GOT3 (cell line): ENCODE measurements around the gene RPS23.
"Not testable (repeated sequence)": the region's sequence is repeated elsewhere in the genome, so short reads cannot be mapped to it uniquely, and the experiment has no call there.

Experiments used
- DNase-seq: peaks from one replicate; lab custom pipeline; 2025; ENCODE audit warnings: mixed read lengths; lab: John Stamatoyannopoulos, UW

RPS23 gene

GRCh38 chr5:82290005-82290404 lies 11.9 kb upstream of the RPS23 start:
- DNase-seq, result no peak

DNA sequence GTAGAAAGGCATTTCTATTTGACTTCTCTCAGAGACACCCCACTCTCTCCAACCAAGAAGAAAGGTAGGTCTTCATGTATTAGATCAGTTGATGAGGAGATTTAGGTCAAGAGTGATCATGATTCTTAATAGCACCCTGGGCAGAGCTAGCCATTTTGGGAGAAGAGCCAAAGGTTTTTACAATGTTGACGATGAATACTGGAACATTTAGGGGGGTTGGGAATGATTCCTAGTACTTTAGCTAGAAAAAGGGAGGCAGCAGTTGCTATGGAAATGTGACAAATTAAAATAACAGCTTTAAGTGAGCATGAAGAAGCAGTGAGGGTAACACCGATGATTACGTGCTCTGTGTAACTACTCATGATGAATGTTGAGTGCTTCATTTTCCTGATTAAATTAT lies 9.5 kb upstream of the RPS23 start:
- no peak for DNase-seq

DNA sequence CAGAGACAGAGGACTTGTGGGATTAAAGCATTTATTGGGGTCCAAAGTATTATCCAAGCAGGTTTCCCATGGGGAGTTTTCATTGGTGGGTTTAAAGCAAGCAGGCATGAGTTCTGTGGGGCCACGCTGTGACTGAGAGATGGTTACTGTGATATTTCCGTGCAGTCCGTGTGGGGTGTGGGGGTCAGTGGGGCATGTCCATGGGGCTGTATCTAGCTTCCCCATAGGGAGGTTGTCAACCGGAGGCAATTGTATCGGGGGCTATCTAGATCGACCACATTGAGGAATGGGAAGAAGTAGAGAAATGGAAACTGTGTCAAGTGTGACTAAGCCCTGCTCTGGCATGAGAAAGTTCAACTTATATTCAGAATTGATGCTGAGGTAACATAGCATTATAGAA lies 7.1 kb upstream of the RPS23 start:
- no peak for DNase-seq

- no peak for DNase-seq
These were observed 5.7 kb upstream of the RPS23 start for GRCh38 chr5:82283893-82284292.

GRCh38 chr5:82278711-82279370 lies 687 bp upstream of the RPS23 start:
- DNase-seq, result no peak

DNA sequence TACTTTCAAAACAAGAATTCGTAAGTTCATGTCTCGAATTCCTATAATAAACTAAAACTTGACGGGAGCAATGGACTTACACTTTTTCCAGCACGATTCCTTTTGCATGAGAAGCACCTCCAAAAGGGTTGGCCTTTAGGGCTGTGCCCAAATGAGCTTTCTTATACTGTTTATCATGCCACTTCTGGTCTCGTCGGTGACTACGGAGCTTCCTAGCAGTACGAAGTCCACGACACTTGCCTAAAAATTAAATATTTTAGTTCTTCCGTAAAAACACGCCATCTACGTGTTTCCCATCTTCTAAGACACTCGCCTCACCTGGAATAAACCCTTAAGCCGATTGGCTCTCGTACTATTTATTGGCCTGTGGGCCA lies 554 bp downstream of the RPS23 start:
- no peak for DNase-seq

GRCh38 chr5:82276800-82277612 lies 1.1 kb downstream of the RPS23 start:
- no peak for DNase-seq

DNA sequence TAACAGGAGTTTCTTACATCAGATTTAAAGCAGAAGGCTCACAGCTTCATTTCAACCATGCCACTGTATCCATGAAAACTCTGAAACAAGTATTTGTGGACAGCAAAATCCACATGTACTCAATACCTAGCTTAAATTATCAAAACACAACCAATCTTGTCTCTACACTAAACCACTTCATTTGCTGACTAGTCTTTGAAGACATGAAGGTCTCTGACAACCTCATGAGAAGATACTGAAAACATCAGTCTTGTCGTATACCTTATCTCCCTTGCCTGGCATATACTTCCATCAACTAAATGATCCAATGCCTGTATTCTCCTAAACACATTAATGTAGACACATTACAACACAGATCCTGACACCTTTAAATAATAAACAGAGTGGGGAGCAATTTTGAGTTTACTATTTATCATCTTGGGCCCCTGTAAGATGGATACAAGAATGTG lies 2.9 kb downstream of the RPS23 start:
- DNase-seq, result no peak

DNA sequence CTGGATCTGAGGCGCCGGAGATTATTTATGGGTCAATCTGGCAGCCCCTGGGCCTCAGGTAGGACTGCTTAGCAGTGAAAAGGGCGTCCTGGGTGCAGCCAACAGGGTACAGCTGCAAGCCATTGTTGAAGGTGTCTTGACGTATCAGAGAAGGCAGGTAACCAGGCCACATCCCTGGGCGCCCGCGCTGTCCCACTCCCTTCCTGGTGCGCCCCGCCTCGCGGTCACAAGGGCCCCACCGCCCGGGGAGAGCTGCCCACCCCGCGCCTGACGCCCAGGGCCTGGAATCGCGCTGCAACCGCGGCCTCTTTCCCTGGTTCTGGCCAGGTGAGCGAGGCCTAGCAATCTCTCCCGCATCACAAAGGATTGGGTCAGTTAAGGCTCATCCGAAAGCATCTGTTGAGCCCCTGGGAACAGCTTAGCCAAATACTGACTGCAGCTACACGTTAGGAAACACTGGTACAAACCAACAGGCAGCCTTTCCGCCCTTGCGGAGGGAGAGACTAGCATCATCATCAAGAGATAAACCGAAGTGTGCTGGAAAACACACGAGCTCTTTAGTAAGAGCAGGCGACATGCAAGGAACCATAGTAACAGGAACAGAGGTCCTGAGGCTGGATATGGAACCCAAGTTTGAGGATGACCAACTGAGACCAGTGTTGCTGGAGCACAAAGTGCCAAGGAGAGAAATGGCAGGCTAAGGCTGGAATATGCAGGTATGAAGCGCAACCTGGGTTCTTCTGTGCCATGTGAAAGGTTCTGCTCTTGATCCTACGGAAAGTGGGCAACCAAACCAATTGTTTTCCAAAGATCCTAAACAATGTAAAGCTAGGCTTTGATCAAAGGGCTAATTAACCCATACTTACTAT lies 3.6 kb downstream of the RPS23 start:
- no peak for DNase-seq

- not testable (repeated sequence) for DNase-seq
These were observed 4.7 kb downstream of the RPS23 start for GRCh38 chr5:82273426-82273825.

DNA sequence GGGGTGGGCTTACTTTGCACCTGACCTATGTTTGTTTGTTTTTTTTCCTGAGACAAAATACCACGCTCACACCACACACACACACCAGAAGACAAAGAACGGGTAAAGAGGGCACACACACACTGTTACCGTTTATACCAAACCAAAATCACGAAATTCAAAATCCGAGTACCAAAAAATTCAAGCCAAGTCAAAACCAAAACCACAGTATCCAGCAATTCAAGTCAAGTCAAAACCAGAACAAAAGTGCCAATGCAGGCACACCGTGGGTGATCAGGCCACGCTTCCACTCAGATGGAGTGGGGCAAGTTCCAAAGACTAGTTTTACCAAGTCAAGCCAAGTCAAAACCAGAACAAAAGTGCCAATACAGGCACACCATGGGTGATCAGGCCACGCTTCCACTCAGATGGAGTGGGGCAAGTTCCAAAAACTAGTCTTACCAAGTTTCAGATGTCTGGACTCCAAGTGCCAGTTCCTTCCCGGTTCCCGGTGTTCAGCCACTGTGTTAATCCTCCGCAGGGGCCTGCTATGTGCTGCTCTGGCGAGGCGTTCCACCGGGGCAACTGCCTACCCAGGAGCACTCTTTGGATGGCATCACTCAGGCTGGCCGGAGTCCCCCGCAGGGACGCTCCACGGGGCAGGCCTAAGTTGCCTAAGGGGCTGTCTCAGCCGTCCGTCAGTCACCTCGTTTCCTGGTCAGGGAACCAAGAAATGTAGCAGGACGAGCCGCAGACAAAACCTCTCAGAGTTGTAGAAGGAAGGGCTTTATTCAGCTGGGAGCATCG lies 5.4 kb downstream of the RPS23 start:
- not testable (repeated sequence) for DNase-seq

DNA sequence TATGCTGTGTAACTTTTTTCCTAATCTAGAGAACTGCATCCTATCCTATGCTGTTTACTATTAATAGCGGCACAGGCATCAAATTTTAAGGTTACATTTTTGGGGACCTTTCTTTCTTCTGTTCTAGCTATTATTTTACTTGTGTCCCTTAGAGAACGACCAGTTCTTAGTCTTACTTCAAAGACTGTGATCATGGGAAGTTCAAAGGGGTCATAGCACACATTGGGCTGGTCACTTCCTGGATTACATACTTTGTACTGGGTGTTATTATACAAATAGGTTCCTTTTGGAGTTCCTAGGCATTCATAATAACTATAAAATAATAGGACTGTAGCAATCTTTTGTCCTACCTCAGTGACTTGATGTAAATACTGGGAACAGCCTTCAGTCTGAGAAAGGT lies 8.8 kb downstream of the RPS23 start:
- DNase-seq, result not testable (repeated sequence)

- not testable (repeated sequence) for DNase-seq
These were observed 10.7 kb downstream of the RPS23 start for GRCh38 chr5:82267297-82267933.

- no peak for DNase-seq
These were observed 13.1 kb downstream of the RPS23 start for GRCh38 chr5:82265047-82265446.

- DNase-seq, result no peak
These were observed 18.9 kb downstream of the RPS23 start for GRCh38 chr5:82259172-82259800.

DNA sequence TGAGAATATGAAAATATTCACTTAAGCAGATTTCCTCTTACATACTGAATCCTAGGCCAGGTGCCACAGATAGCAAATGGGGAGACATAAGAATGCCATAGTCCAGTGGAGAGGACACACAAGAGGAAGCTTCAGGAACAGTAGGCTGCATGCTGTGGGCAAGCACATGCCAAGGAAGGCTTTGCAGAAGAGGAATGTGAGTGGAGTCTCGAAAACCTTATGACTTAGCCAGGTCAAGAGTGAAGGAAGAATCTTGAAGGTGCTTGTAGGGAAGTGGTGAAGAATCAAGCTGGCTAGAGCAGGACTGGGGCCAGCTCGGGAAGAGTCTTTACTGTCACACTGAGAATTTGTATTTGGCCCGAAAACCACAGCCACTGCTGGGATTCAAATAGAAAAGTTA lies 20.4 kb downstream of the RPS23 start:
- no peak for DNase-seq

DNA sequence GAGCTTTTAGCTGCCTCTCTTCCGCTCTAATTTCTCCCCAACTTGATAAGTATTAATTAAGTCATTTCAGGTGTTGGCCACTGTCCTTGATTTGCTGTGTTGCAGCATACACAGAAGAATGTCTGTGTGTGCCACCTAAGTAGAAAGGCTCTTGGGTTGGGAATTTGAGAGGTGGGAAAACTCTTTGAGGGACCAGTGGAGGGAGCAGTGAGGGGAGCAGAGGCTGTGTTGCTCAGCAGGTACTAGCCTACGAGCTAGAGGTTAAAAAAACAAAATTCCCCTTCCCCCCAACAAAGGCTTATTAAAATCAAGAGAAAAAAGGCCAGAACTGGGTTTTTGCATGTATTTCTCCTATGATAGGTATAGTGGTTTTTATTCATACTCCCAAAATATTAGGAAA lies 20.9 kb downstream of the RPS23 start:
- DNase-seq, result no peak

DNA sequence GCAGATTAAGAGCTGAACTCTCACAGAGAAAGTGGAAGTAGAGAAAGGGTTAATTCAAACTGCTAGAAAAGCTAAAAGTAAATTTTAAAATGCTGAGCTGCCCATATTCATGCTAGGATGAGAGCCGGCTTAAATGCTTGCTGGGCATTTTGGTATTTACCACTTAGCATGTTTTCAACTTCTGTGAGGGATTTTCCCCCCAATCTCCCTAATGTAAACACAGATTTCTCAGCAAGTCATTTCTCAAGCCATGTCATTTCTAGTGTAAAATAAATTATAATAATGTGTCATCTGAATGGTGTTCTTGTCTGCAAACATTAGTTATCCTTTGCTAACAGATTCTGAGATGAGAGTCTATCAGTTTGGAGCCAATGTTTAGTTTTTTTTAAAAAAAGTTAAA lies 22.3 kb downstream of the RPS23 start:
- no peak for DNase-seq

GRCh38 chr5:82252744-82253143 lies 25.4 kb downstream of the RPS23 start:
- no peak for DNase-seq

GRCh38 chr5:82246960-82247574 lies 31.1 kb downstream of the RPS23 start:
- DNase-seq, result no peak
